Measurements from ENCODE around the gene DGKK. TPM values are rescaled to one million over a fixed set of nuclear protein-coding genes. Genes with fewer than 3 reads are reported as not detected.
A peak's percentile ranks its signal among the peaks of the same experiment; 100 is the strongest.

The DGKK gene
- total RNA-seq = not detected

- Mint-ChIP-seq H3K4me3 (peak within 1 kb of the TSS; percentile 29 to 64), H3K27me3 (ENCODE audit: low read depth) (peaks cover 75% of the 10 kb centered on the region), H3K36me3 (ENCODE audit: insufficient read depth in 2 of 2) (no peaks in the 10 kb centered on the region), H3K27ac (no peak within 1 kb of the TSS), H3K9me3 (no peaks in the 10 kb centered on the region), H3K4me1 (ENCODE audit: low read depth) (no peaks in the 10 kb centered on the region)
- ATAC-seq (replicated peaks in 1 of 2) (no peak), DNase-seq (no peak)
Observed at GRCh38 chrX:50470103-50471031, at the start of gene DGKK. Gene DGKK, minus strand, starts transcription at chrX:50470825. Its CDS starts 147 bp downstream, at chrX:50470678.

- H3K27ac Mint-ChIP-seq = no peak overlapping the region
- no peaks in the 10 kb centered on the region for H3K4me1 Mint-ChIP-seq (ENCODE audit: low read depth)
- H3K36me3 Mint-ChIP-seq (ENCODE audit: insufficient read depth in 2 of 2) = no peaks in the 10 kb centered on the region
- peaks cover 51% of the 10 kb centered on the region for H3K27me3 Mint-ChIP-seq (ENCODE audit: low read depth)
- no peak overlapping the region for H3K4me3 Mint-ChIP-seq
- DNase-seq = no peak
- H3K9me3 Mint-ChIP-seq = peaks cover 0 to 5% of the 10 kb centered on the region in 2 donors
- ATAC-seq (replicated peaks in 1 of 2) = no peak
Observed at GRCh38 chrX:50514811-50515210, 44.2 kb upstream of the DGKK start.

- H3K4me3 Mint-ChIP-seq = no peak overlapping the region
- no peaks in the 10 kb centered on the region for H3K4me1 Mint-ChIP-seq (ENCODE audit: low read depth)
- ATAC-seq (replicated peaks in 1 of 2) (no peak), DNase-seq (no peak)
- H3K27ac Mint-ChIP-seq = no peak overlapping the region
- H3K9me3 Mint-ChIP-seq = no peaks in the 10 kb centered on the region
- peaks cover 36% of the 10 kb centered on the region for H3K27me3 Mint-ChIP-seq (ENCODE audit: low read depth)
- H3K36me3 Mint-ChIP-seq (ENCODE audit: insufficient read depth in 2 of 2) = no peaks in the 10 kb centered on the region
Observed at GRCh38 chrX:50497114-50497513, 26.5 kb upstream of the DGKK start.

- Mint-ChIP-seq H3K27ac (no peak overlapping the region), H3K4me1 (ENCODE audit: low read depth) (no peaks in the 10 kb centered on the region), H3K36me3 (ENCODE audit: insufficient read depth in 2 of 2) (peaks cover 0 to 2% of the 10 kb centered on the region in 2 donors), H3K4me3 (no peak overlapping the region), H3K9me3 (no peaks in the 10 kb centered on the region), H3K27me3 (ENCODE audit: low read depth) (peaks cover 37% of the 10 kb centered on the region)
- no peak for DNase-seq
- no peak for ATAC-seq (replicated peaks in 1 of 2)
Observed at GRCh38 chrX:50495616-50496015, 25.0 kb upstream of the DGKK start.

- Mint-ChIP-seq H3K36me3 (ENCODE audit: insufficient read depth in 2 of 2) (peaks cover 0 to 2% of the 10 kb centered on the region in 2 donors), H3K27me3 (ENCODE audit: low read depth) (peaks cover 21% of the 10 kb centered on the region), H3K9me3 (no peaks in the 10 kb centered on the region), H3K27ac (no peak overlapping the region), H3K4me3 (no peak overlapping the region), H3K4me1 (ENCODE audit: low read depth) (no peaks in the 10 kb centered on the region)
- DNase-seq (no peak), ATAC-seq (replicated peaks in 1 of 2) (peak in 1 of 2 donors; percentile 67)
Observed at GRCh38 chrX:50492720-50493119, 22.1 kb upstream of the DGKK start.

GRCh38 chrX:50484662-50485061, 14.0 kb upstream of the DGKK start:
- DNase-seq (no peak), ATAC-seq (replicated peaks in 1 of 2) (no peak)
- no peaks in the 10 kb centered on the region for H3K36me3 Mint-ChIP-seq (ENCODE audit: insufficient read depth in 2 of 2)
- no peaks in the 10 kb centered on the region for H3K4me1 Mint-ChIP-seq (ENCODE audit: low read depth)
- no peaks in the 10 kb centered on the region for H3K9me3 Mint-ChIP-seq
- H3K27ac Mint-ChIP-seq = no peak overlapping the region
- peaks cover 46% of the 10 kb centered on the region for H3K27me3 Mint-ChIP-seq (ENCODE audit: low read depth)
- no peak overlapping the region for H3K4me3 Mint-ChIP-seq

GRCh38 chrX:50483283-50483682, 12.7 kb upstream of the DGKK start:
- no peak for ATAC-seq (replicated peaks in 1 of 2)
- H3K27ac Mint-ChIP-seq = no peak overlapping the region
- no peak overlapping the region for H3K4me3 Mint-ChIP-seq
- H3K36me3 Mint-ChIP-seq (ENCODE audit: insufficient read depth in 2 of 2) = no peaks in the 10 kb centered on the region
- no peaks in the 10 kb centered on the region for H3K9me3 Mint-ChIP-seq
- peaks cover 53% of the 10 kb centered on the region for H3K27me3 Mint-ChIP-seq (ENCODE audit: low read depth)
- H3K4me1 Mint-ChIP-seq (ENCODE audit: low read depth) = no peaks in the 10 kb centered on the region
- DNase-seq = no peak

GRCh38 chrX:50475208-50475607, 4.6 kb upstream of the DGKK start:
- Mint-ChIP-seq H3K4me1 (ENCODE audit: low read depth) (no peaks in the 10 kb centered on the region), H3K36me3 (ENCODE audit: insufficient read depth in 2 of 2) (no peaks in the 10 kb centered on the region), H3K9me3 (no peaks in the 10 kb centered on the region), H3K4me3 (no peak overlapping the region), H3K27ac (no peak overlapping the region), H3K27me3 (ENCODE audit: low read depth) (peaks cover 79% of the 10 kb centered on the region)
- DNase-seq (no peak), ATAC-seq (replicated peaks in 1 of 2) (no peak)

GRCh38 chrX:50471390-50471789, 765 bp upstream of the DGKK start:
- H3K4me3 Mint-ChIP-seq = peak overlapping the region; percentile 29 to 64
- H3K36me3 Mint-ChIP-seq (ENCODE audit: insufficient read depth in 2 of 2) = no peaks in the 10 kb centered on the region
- no peak overlapping the region for H3K27ac Mint-ChIP-seq
- H3K4me1 Mint-ChIP-seq (ENCODE audit: low read depth) = no peaks in the 10 kb centered on the region
- DNase-seq (no peak), ATAC-seq (replicated peaks in 1 of 2) (no peak)
- H3K9me3 Mint-ChIP-seq = no peaks in the 10 kb centered on the region
- H3K27me3 Mint-ChIP-seq (ENCODE audit: low read depth) = peaks cover 75% of the 10 kb centered on the region

- Mint-ChIP-seq H3K27me3 (ENCODE audit: low read depth) (peaks cover 75% of the 10 kb centered on the region), H3K4me3 (no peak overlapping the region), H3K27ac (no peak overlapping the region), H3K4me1 (ENCODE audit: low read depth) (no peaks in the 10 kb centered on the region), H3K9me3 (no peaks in the 10 kb centered on the region), H3K36me3 (ENCODE audit: insufficient read depth in 2 of 2) (no peaks in the 10 kb centered on the region)
- no peak for DNase-seq
- no peak for ATAC-seq (replicated peaks in 1 of 2)
Observed at GRCh38 chrX:50469206-50469605, 1.4 kb downstream of the DGKK start.

- no peaks in the 10 kb centered on the region for H3K4me1 Mint-ChIP-seq (ENCODE audit: low read depth)
- DNase-seq (no peak), ATAC-seq (replicated peaks in 1 of 2) (no peak)
- no peak overlapping the region for H3K27ac Mint-ChIP-seq
- no peak overlapping the region for H3K4me3 Mint-ChIP-seq
- H3K9me3 Mint-ChIP-seq = no peaks in the 10 kb centered on the region
- H3K36me3 Mint-ChIP-seq (ENCODE audit: insufficient read depth in 2 of 2) = no peaks in the 10 kb centered on the region
- peaks cover 57% of the 10 kb centered on the region for H3K27me3 Mint-ChIP-seq (ENCODE audit: low read depth)
Observed at GRCh38 chrX:50459615-50460014, 11.0 kb downstream of the DGKK start.

GRCh38 chrX:50458483-50458882, 12.1 kb downstream of the DGKK start:
- no peak for ATAC-seq (replicated peaks in 1 of 2)
- peaks cover 62% of the 10 kb centered on the region for H3K27me3 Mint-ChIP-seq (ENCODE audit: low read depth)
- H3K27ac Mint-ChIP-seq = no peak overlapping the region

GRCh38 chrX:50456712-50457484, 13.7 kb downstream of the DGKK start:
- H3K36me3 Mint-ChIP-seq (ENCODE audit: insufficient read depth in 2 of 2) = no peaks in the 10 kb centered on the region
- DNase-seq = no peak
- no peak overlapping the region for H3K4me3 Mint-ChIP-seq
- H3K9me3 Mint-ChIP-seq = no peaks in the 10 kb centered on the region
- no peak for ATAC-seq (replicated peaks in 1 of 2)
- H3K27me3 Mint-ChIP-seq (ENCODE audit: low read depth) = peaks cover 56% of the 10 kb centered on the region
- no peak overlapping the region for H3K27ac Mint-ChIP-seq
- H3K4me1 Mint-ChIP-seq (ENCODE audit: low read depth) = no peaks in the 10 kb centered on the region

More at GRCh38 chrX:50458483-50458882, 12.1 kb downstream of the DGKK start:
- Mint-ChIP-seq H3K4me3 (no peak overlapping the region), H3K4me1 (ENCODE audit: low read depth) (no peaks in the 10 kb centered on the region), H3K36me3 (ENCODE audit: insufficient read depth in 2 of 2) (no peaks in the 10 kb centered on the region), H3K9me3 (no peaks in the 10 kb centered on the region)
- no peak for DNase-seq
